ENCODE measurements around the gene CHTOP.
"Not testable (repeated sequence)": the region's sequence is repeated elsewhere in the genome, so short reads cannot be mapped to it uniquely, and the experiment has no call there.

Gene CHTOP

GRCh38 chr1:153633754-153634665 lies at the start of gene CHTOP:
Gene CHTOP (plus strand): TSS chr1:153634066. CDS start chr1:153636589, 2,523 bp downstream.
- peak; percentile 98 for DNase-seq (ENCODE audit: low read depth)

GRCh38 chr1:153585006-153585405 lies 48.9 kb upstream of the CHTOP start:
- DNase-seq (ENCODE audit: low read depth), result no peak

DNA sequence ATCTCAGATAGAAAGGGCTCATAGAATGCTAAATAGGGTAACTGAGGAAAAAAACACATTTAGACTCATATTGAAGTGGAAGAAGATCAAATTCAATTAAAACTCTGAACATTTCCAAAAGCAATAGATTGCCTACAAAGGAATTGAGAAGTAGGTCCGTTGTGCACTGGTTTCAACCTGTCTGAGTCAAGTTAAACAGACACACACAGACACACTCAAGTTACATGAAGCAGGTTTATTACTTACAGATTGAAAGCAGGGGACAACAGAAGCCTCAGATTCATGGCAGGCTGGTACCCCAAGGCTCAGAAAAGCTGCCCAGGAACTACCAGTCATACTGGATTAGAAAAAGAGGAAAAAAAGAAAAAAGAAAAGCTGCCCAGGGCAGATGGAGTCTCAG lies 47.5 kb upstream of the CHTOP start:
- no peak for DNase-seq (ENCODE audit: low read depth)

DNA sequence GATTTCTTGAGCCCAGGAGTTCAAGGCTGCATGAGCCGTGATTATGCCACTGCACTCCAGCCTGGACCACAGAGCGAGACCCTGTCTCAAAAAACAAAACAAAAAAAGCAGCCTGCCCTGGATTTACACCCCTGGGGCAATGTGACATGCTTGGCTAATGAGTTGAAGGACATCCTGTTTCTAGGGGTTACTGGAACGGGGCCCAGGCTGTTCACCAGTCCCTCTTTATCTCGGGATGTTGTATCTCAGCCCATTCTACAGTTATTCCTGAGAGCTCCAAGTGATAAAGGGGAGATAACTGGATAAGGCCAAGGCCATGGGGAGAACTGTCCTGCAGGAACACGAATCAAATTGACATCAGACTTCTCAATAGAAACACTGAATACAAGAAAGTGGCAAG lies 46.6 kb upstream of the CHTOP start:
- DNase-seq (ENCODE audit: low read depth), result no peak

- not testable (repeated sequence) for DNase-seq (ENCODE audit: low read depth)
Observed at GRCh38 chr1:153588033-153588432, 45.8 kb upstream of the CHTOP start.

DNA sequence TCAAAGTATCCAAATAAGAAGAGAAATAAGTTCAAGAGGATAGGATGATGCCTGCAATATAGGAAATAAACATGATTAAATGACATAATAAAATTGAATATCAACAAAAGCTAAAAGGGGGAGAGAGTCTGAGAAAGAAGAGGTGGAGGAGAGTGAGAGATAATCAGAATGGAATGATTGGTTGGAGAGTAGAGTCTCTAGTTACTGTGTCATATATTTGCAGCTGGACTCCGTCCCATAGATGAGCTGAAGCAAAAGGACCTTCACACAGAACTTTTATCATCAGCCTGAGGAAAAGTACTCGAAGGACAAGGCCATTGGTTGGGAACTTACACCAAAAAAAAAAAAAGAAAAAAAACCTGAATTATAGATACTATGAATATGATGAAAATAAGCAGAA lies 45.4 kb upstream of the CHTOP start:
- DNase-seq (ENCODE audit: low read depth), result no peak

GRCh38 chr1:153592748-153593147 lies 41.1 kb upstream of the CHTOP start:
- DNase-seq (ENCODE audit: low read depth), result no peak

DNA sequence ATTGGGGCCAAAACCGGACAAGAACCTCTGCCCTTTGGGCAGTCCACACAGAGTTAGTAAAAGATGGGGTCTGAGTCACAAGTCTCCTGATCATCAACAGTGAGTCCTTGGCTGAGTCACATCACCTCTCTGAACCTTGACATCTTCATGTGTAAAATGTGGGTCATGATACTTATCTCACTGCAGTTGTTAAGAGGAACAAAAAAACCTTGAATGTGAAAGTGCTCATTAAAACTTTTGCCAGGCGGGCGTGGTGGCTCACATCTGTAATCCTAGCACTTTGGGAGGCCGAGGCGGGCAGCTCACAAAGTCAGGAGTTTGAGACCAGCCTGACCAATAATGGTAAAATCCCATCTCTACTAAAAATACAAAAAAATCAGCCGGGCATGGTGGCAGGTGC lies 36.7 kb upstream of the CHTOP start:
- DNase-seq (ENCODE audit: low read depth), result peak; percentile 76

GRCh38 chr1:153598309-153599172 lies 35.3 kb upstream of the CHTOP start:
- peak; percentile 66 for DNase-seq (ENCODE audit: low read depth)

DNA sequence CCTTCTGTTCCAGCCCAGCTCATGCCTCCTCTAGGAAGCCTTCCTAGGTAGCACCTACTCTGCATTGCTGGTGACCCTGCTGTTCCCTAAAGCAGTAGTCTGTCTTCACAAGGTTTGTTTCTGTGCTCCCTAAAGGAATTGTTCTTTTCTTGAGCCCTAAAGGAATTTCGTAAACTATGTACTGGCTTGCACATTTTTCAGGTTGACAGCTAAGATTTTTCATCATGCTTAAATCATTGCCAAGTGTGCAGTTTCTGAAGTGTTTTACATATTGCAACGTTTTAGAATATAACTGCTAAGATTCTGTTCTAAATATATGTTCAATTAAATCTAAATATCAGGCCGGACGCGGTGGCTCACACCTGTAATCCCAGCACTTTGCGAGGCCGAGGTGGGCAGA lies 34.0 kb upstream of the CHTOP start:
- no peak for DNase-seq (ENCODE audit: low read depth)

DNA sequence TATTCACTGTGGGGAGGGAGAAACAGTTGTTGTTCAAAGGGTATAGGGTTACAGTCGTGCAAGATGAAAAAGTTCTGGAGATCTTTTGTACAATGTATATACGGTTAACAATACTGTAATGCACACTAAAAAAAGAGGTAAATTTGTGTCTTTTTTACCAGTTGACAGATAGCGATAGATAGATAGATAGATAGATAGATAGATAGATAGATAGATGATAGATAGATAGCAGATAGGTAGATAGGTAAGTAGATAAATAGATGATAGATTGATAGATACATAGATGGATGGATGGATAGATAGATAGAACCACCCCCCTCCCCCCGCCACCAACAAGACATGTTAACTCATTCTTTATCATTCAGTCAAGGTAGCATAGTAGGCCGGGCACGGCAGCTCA lies 31.1 kb upstream of the CHTOP start:
- DNase-seq (ENCODE audit: low read depth), result no peak

GRCh38 chr1:153606194-153606593 lies 27.7 kb upstream of the CHTOP start:
- DNase-seq (ENCODE audit: low read depth), result no peak

DNA sequence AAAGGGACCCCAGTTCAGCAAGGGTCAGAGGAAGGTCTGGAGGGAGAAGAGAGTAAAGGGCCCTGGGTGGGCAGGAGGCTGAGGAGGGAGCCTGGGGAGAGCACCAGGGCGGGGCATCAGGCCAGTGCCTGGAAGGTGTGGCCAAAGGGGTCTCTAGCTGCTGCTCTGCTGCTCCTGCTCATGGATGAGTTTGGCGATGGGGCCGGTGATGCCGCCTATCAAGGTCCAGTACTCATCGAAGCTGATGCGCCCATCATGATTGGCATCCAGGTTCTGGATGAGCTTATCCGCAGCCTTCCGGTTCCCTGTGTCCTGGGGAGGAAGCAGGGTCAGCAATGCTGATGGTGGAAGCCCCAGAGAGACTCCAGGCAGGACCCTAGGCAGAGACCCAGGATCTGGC lies 26.5 kb upstream of the CHTOP start:
- DNase-seq (ENCODE audit: low read depth), result no peak

DNA sequence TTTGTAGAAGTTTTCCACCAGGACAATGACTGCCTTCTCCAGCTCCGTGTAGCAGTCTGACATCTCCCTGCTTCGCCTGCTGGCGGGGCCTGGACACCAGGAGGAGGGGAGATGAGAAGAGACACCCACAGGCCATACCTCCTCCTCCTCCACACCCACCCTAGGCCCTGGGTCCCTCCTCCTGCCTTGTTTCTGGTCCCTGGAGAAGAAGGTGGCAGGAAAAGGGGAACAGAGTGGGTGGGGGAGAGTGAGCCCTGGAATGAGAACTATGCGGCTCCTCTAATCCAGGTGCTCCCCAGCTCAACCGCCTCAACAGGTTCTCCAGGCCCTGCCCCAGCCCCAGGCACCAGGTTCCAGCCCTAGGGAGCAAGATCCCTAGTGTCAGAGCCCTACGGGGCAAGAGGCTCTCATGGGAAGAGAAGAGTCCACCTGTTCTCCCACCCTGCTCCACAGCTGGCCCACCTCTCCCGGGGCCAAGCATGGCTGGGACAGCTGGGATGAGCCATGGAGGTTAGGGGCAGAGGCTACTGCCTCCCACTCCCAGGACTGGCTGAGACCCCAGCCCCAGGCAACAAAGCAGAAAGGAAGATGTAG lies 25.7 kb upstream of the CHTOP start:
- no peak for DNase-seq (ENCODE audit: low read depth)

GRCh38 chr1:153608742-153609584 lies 24.9 kb upstream of the CHTOP start:
- DNase-seq (ENCODE audit: low read depth), result peak; percentile 94

DNA sequence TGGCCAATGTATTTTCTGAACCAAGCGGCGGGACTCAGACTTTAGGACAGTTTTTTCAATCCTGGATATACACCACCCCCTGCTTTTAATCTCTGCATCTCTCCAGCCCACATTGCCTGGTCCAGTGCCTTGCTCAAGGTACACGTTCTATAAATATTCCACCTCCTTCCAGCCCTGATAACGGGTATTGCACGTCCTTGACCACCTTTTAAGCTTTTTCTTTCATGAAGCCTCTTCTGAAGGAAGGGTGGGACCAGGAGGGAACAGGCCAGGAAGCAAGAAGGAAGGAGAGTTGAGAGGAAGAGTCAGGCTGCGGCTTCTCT lies 24.3 kb upstream of the CHTOP start:
- no peak for DNase-seq (ENCODE audit: low read depth)

DNA sequence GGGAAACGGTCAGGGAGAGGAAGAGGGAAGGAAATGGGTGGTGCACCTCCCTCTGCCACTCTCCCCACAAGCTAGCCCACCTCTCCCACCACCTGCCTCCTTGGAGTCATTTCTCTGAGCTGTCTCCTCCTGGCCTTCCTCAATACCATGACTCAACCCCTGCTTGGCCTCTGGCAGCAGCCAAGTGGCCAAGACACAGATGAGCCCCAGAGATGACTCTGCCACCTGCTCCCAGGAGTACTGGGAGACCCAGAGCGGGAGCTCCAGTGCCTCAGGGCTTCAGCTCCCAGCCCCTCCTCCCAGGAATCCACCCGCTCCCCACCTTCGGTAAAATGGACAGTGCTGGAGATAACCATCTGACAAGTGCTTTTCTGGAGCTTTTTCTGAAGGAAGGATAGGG lies 23.5 kb upstream of the CHTOP start:
- DNase-seq (ENCODE audit: low read depth), result peak; percentile 41

- peak; percentile 48 for DNase-seq (ENCODE audit: low read depth)
Observed at GRCh38 chr1:153610811-153611301, 23.0 kb upstream of the CHTOP start.

- no peak for DNase-seq (ENCODE audit: low read depth)
Observed at GRCh38 chr1:153611356-153611755, 22.5 kb upstream of the CHTOP start.

DNA sequence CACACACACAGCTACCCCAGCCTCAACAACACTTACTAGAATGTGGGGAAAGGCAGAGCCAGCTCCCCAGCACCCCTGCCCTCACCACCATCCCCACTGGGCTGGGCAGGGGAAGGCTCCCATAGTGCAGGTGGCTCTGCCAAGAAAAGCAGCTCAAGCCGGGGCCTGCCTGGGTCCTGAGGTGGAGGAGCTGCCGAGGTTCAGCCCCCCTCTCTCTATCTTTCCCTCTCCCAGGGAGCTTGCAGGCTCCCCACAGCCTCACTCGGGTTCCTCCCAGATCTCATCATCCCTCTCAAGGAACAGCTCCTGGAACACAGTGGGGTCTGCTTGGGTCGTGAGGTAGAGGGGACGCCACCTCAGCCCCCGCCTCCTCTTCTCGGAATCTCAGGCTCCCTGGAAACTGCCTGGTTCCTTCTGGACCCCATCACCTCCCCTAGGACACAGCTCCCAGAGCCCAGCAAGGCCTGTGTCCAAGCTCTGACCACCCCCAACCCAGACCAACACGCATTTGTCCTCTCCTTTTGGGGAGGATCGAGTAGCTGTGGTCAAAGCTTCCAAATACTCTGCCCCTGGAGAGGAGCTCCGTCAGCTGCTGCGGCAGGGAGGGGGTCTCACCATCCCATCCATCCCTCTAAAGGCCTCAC lies 21.6 kb upstream of the CHTOP start:
- no peak for DNase-seq (ENCODE audit: low read depth)

DNA sequence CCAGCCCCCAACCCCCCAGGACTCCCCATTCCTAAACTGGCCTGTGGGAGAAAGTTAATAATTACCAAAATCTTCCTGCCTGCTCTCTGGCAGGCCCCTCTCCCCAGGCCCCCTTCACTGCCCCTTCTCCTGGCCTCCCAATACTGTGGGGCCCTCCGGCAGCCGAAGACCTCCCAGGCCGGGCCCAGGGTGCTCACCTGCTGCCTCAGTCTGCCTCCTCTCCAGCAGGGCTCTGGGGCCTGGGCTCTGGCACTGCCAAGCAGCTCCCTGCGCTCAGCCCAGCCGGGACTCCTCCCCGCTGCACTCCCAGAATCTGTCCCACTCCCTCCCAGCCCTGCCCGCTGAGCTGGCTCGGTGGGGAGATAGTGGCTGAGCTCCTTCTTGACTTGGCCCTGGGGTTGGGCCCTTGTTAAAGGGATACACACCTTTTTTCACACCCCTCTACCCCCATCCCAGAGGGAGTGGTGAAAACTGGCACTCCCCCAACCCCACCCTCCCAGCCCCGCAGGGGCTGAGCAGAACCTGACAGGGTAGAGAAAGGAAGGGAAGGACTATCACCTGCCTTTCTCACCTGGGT lies 21.0 kb upstream of the CHTOP start, which contains the start of gene S100A16:
TSS of gene S100A16 (minus strand) at position 383 of the 577 bp plus-strand sequence. CDS start 4,986 bp downstream, outside the sequence.
- DNase-seq (ENCODE audit: low read depth), result peak; percentile 56

Measured in iris pigment epithelial cell (primary cell).